ENCODE results near the gene SC5D. TPM values are rescaled to one million over a fixed set of nuclear protein-coding genes. Genes with fewer than 3 reads are reported as not detected.

Gene SC5D
- total and polyA plus RNA-seq, 2 of the 4 experiments (the other 2 are of a cell fraction): 21.3 to 21.7 TPM

- TF ChIP-seq CHD1 (IDR thresholded peaks at IDR 0.05; ENCODE audit: low read depth, low read length): no peak
- TF ChIP-seq MXI1 (IDR thresholded peaks at IDR 0.05; ENCODE audit: borderline replicate concordance, low read depth, low read length): peak; percentile 18; the same call in 1 of the 2 replicates
- TF ChIP-seq RFX5 (IDR thresholded peaks at IDR 0.05; ENCODE audit: low read depth, low read length): no peak
- TF ChIP-seq USF2 (IDR thresholded peaks at IDR 0.05; ENCODE audit: low read depth, low read length): peak; percentile 98
Measured at GRCh38 chr11:121292495-121293287, at the start of gene SC5D (continued).

DNA sequence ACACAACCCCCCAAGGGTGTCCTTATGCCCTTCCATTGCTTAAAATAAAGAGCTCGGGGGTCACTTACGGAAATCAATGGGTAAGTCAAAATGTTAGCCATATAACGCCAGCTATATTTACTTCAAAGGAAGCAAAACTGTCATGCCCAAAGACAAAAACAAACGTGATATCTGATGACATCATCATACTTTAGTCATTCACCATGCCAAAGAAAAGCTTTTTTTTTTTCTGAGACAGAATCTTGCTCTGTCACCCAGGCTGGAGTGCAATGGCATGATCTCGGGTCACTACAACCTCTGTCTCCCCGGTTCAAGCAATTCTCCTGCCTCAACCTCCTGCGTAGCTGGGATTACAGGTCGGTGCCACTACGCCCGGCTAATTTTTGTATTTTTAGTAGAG is 47.7 kb upstream of the SC5D start:
- Histone ChIP-seq H4K5ac (ENCODE audit: low read depth, low read length) (no peak overlapping the region), H2BK5ac (ENCODE audit: low read depth, low read length, poor library complexity, severe bottlenecking) (no peak overlapping the region), H2BK120ac (ENCODE audit: low read depth, low read length) (no peak overlapping the region), H4K8ac (ENCODE audit: low read depth in 2 of 2, low read length in 2 of 2) (no peak overlapping the region), H3K27me3 (ENCODE audit: control insufficient read depth, insufficient read depth, low read length) (peaks cover 2% of the 10 kb centered on the region; the same call in 1 of the 2 replicates), H3K4me3 (ENCODE audit: insufficient read depth, low read depth, low read length) (no peak overlapping the region), H3K27ac (ENCODE audit: insufficient read depth, low read length) (no peak overlapping the region), H2AK9ac (replicated peaks; ENCODE audit: low read depth, low read length, poor library complexity) (no peak overlapping the region), H2BK15ac (ENCODE audit: low read depth, low read length) (no peak overlapping the region), H3K4ac (ENCODE audit: low read depth, low read length) (no peak overlapping the region), H3K4me2 (ENCODE audit: low read depth, low read length) (no peak overlapping the region), H3K9ac (ENCODE audit: low read depth, low read length) (no peak overlapping the region), H3K23ac (ENCODE audit: low read depth, low read length) (no peak overlapping the region), H3K9me1 (ENCODE audit: insufficient read depth, low read length) (no peaks in the 10 kb centered on the region), H3K14ac (replicated peaks; ENCODE audit: low read depth, low read length) (no peak overlapping the region), H4K20me1 (ENCODE audit: insufficient read depth, low read length) (no peaks in the 10 kb centered on the region), H3K79me1 (ENCODE audit: low read depth in 1 of 2, low read length in 2 of 2) (no peaks in the 10 kb centered on the region), H3K56ac (ENCODE audit: extremely low read depth, insufficient read depth, low read length) (no peak overlapping the region), H3K36me3 (ENCODE audit: control insufficient read depth, insufficient read depth, low read length) (no peaks in the 10 kb centered on the region), H2AFZ (replicated peaks; ENCODE audit: low read length, poor library complexity) (no peak overlapping the region), H2AK5ac (ENCODE audit: low read depth, low read length) (no peak overlapping the region), H4K91ac (ENCODE audit: insufficient read depth, low read depth, low read length) (no peak overlapping the region), H2BK20ac (ENCODE audit: low read depth, low read length) (no peak overlapping the region), H3K4me1 (ENCODE audit: control insufficient read depth, insufficient read depth, low read length) (no peaks in the 10 kb centered on the region; the same call in 1 of the 2 replicates), H3K18ac (ENCODE audit: low read depth, low read length) (no peak overlapping the region), H3K9me3 (ENCODE audit: control insufficient read depth, insufficient read depth, low read length) (no peaks in the 10 kb centered on the region)
- dilution Hi-C loops (cut with HindIII; ENCODE audit: low sequenced_read_pairs, unreplicated experiment) (no loop called here), in situ Hi-C loops (cut with MboI; ENCODE audit: low sequenced_read_pairs) (no loop called here), intact Hi-C loops (cut with micrococcal nuclease) (loop anchor here (5.0 kb wide), 1 partner anchor 1262 kb away; no protein-coding TSS in a partner anchor)
- 95% methylated on average over 4 of the region's 10 CpGs; no CpG with 5 or more reads in 1 of the 2 experiments for WGBS, 2 experiments (ENCODE audit: extremely low coverage in 2 of 2, insufficient read length in 1 of 2)
- ChIA-PET POLR2A (ENCODE audit: unreplicated experiment) (no interaction called here), CTCF (interaction anchor here (0.6 to 0.7 kb wide), 2 partner anchors 11 to 19 kb away, joined by 3 read pairs; no protein-coding TSS in a partner anchor)
- ATAC-seq (ENCODE audit: low read depth) (no peak), DNase-seq (no peak)
- BruUV-seq (replicated peaks): no TSS peak
- no peak for TF ChIP-seq CHD1 (IDR thresholded peaks at IDR 0.05; ENCODE audit: low read depth, low read length)
- no peak for TF ChIP-seq ELK1 (IDR thresholded peaks at IDR 0.05; ENCODE audit: borderline replicate concordance, low read depth, low read length)
- no peak for TF ChIP-seq BHLHE40 (IDR thresholded peaks at IDR 0.05; ENCODE audit: low read depth, low read length)
- TF ChIP-seq RAD21 (IDR thresholded peaks at IDR 0.05; ENCODE audit: low read length): no peak
- TF ChIP-seq MXI1 (IDR thresholded peaks at IDR 0.05; ENCODE audit: borderline replicate concordance, low read depth, low read length): no peak
- TF ChIP-seq SMC3 (IDR thresholded peaks at IDR 0.05; ENCODE audit: low read depth, low read length): no peak
- no peak for TF ChIP-seq POLR2A (IDR thresholded peaks at IDR 0.05; ENCODE audit: low read depth, low read length)
- TF ChIP-seq, protein P1, sequence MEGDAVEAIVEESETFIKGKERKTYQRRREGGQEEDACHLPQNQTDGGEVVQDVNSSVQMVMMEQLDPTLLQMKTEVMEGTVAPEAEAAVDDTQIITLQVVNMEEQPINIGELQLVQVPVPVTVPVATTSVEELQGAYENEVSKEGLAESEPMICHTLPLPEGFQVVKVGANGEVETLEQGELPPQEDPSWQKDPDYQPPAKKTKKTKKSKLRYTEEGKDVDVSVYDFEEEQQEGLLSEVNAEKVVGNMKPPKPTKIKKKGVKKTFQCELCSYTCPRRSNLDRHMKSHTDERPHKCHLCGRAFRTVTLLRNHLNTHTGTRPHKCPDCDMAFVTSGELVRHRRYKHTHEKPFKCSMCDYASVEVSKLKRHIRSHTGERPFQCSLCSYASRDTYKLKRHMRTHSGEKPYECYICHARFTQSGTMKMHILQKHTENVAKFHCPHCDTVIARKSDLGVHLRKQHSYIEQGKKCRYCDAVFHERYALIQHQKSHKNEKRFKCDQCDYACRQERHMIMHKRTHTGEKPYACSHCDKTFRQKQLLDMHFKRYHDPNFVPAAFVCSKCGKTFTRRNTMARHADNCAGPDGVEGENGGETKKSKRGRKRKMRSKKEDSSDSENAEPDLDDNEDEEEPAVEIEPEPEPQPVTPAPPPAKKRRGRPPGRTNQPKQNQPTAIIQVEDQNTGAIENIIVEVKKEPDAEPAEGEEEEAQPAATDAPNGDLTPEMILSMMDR (conservative IDR thresholded peaks at IDR 0.05; ENCODE audit: low read depth, low read length): no peak
- TF ChIP-seq NFE2L2 (IDR thresholded peaks at IDR 0.05; ENCODE audit: low read depth, low read length): no peak
- TF ChIP-seq MAZ (IDR thresholded peaks at IDR 0.05; ENCODE audit: borderline replicate concordance, low read depth, low read length): no peak
